ENCODE data around the gene CNPY1. TPM values are rescaled to one million over a fixed set of nuclear protein-coding genes. Genes with fewer than 3 reads are reported as not detected.

Gene CNPY1
- polyA plus RNA-seq, 1 donor from 2014 or later: 0.36 TPM

DNA sequence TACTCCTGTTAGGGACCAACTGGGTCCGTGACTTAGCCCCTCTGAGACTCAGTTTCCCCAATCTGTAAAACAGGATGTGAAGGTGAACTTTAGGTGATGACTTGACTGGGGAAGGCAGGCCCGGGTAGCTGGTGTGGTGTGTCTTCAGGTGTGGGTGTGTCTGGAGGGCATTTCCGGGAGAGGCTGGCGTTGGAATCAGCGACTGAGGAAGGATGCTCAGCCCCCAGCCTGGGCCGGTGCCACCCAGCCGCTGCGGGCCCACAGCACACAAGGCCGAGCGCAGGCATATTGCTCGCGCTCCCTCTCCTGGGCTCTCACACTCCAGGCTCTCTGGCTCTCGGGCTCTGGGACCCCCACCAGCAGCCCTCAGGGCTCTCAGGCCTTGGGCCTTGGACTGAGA is 31.7 kb upstream of the CNPY1 start:
- H2AFZ ChIP-seq (ENCODE audit: low read depth, low read length): no peak overlapping the region
- no peaks in the 10 kb centered on the region for H3K27me3 ChIP-seq (ENCODE audit: insufficient read depth, low read depth, low read length)

DNA sequence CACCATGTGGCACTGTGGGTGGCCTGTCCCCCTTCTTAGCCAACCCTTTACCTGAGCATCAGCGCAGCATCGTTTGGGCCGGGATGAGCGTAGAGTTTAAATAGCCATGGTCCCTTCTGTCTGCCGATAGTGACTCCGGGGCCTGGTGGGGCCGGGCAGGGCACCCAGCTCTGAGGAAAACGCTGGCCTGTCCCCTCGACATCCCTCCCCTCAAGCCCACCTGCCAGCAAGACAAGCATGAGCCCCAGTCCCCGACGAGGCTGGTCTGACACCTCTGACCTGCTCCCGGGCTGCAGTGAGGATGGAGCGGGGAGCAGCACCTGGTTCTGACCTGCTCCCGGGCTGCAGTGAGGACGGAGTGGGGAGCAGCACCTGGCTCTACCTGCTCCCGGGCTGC is 31.1 kb upstream of the CNPY1 start:
- Histone ChIP-seq H3K4me2 (ENCODE audit: low read length) (no peak overlapping the region), H3K4me3 (ENCODE audit: low read length) (no peak overlapping the region), H3K9me2 (ENCODE audit: insufficient read depth, low read length) (no peaks in the 10 kb centered on the region), H3K27me3 (ENCODE audit: insufficient read depth, low read depth, low read length) (no peaks in the 10 kb centered on the region), H3K36me3 (ENCODE audit: insufficient read depth, low read length) (no peaks in the 10 kb centered on the region), H3K27ac (ENCODE audit: low read length) (no peak overlapping the region), H4K20me1 (ENCODE audit: insufficient read depth) (no peaks in the 10 kb centered on the region), H2AFZ (ENCODE audit: low read depth, low read length) (no peak overlapping the region), H3K79me2 (replicated peaks; ENCODE audit: insufficient read depth, low read length) (no peaks in the 10 kb centered on the region), H3K9me3 (ENCODE audit: low read length) (no peaks in the 10 kb centered on the region), H3K9ac (ENCODE audit: low read length) (no peak overlapping the region), H3F3A (ENCODE audit: insufficient read depth, low read length, poor library complexity, severe bottlenecking) (no peaks in the 10 kb centered on the region)
- TF ChIP-seq, protein P1, sequence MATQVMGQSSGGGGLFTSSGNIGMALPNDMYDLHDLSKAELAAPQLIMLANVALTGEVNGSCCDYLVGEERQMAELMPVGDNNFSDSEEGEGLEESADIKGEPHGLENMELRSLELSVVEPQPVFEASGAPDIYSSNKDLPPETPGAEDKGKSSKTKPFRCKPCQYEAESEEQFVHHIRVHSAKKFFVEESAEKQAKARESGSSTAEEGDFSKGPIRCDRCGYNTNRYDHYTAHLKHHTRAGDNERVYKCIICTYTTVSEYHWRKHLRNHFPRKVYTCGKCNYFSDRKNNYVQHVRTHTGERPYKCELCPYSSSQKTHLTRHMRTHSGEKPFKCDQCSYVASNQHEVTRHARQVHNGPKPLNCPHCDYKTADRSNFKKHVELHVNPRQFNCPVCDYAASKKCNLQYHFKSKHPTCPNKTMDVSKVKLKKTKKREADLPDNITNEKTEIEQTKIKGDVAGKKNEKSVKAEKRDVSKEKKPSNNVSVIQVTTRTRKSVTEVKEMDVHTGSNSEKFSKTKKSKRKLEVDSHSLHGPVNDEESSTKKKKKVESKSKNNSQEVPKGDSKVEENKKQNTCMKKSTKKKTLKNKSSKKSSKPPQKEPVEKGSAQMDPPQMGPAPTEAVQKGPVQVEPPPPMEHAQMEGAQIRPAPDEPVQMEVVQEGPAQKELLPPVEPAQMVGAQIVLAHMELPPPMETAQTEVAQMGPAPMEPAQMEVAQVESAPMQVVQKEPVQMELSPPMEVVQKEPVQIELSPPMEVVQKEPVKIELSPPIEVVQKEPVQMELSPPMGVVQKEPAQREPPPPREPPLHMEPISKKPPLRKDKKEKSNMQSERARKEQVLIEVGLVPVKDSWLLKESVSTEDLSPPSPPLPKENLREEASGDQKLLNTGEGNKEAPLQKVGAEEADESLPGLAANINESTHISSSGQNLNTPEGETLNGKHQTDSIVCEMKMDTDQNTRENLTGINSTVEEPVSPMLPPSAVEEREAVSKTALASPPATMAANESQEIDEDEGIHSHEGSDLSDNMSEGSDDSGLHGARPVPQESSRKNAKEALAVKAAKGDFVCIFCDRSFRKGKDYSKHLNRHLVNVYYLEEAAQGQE (IDR thresholded peaks at IDR 0.05; ENCODE audit: borderline replicate concordance): no peak
- TF ChIP-seq POLR2AphosphoS5 (IDR thresholded peaks at IDR 0.05): no peak
- TF ChIP-seq RAD21 (conservative IDR thresholded peaks at IDR 0.05): no peak
- TF ChIP-seq TAF1 (IDR thresholded peaks at IDR 0.05; ENCODE audit: low read depth): no peak
- TF ChIP-seq MXI1 (conservative IDR thresholded peaks at IDR 0.05; ENCODE audit: poor library complexity, severe bottlenecking): no peak
- TF ChIP-seq SMC3 (conservative IDR thresholded peaks at IDR 0.05; ENCODE audit: poor library complexity): no peak
- TF ChIP-seq, protein P2, sequence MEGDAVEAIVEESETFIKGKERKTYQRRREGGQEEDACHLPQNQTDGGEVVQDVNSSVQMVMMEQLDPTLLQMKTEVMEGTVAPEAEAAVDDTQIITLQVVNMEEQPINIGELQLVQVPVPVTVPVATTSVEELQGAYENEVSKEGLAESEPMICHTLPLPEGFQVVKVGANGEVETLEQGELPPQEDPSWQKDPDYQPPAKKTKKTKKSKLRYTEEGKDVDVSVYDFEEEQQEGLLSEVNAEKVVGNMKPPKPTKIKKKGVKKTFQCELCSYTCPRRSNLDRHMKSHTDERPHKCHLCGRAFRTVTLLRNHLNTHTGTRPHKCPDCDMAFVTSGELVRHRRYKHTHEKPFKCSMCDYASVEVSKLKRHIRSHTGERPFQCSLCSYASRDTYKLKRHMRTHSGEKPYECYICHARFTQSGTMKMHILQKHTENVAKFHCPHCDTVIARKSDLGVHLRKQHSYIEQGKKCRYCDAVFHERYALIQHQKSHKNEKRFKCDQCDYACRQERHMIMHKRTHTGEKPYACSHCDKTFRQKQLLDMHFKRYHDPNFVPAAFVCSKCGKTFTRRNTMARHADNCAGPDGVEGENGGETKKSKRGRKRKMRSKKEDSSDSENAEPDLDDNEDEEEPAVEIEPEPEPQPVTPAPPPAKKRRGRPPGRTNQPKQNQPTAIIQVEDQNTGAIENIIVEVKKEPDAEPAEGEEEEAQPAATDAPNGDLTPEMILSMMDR (IDR thresholded peaks at IDR 0.05; ENCODE audit: poor library complexity, severe bottlenecking): no peak
- TF ChIP-seq EP300 (conservative IDR thresholded peaks at IDR 0.05; ENCODE audit: poor library complexity, severe bottlenecking): no peak
- TF ChIP-seq EZH2 (IDR thresholded peaks at IDR 0.05; ENCODE audit: borderline replicate concordance, insufficient read depth, low read length, poor library complexity, severe bottlenecking): no peak

More for the DNA sequence above, 31.7 kb upstream of the CNPY1 start:
- no peaks in the 10 kb centered on the region for H3K9me2 ChIP-seq (ENCODE audit: insufficient read depth, low read length)
- no peak overlapping the region for H3K4me2 ChIP-seq (ENCODE audit: low read length)
- H3K27ac ChIP-seq (ENCODE audit: low read length): no peak overlapping the region
- H3K9me3 ChIP-seq (ENCODE audit: low read length): no peaks in the 10 kb centered on the region
- no peak overlapping the region for H3K4me3 ChIP-seq (ENCODE audit: low read length)
- H3K79me2 ChIP-seq (replicated peaks; ENCODE audit: insufficient read depth, low read length): no peaks in the 10 kb centered on the region
- H3K36me3 ChIP-seq (ENCODE audit: insufficient read depth, low read length): no peaks in the 10 kb centered on the region
- H3F3A ChIP-seq (ENCODE audit: insufficient read depth, low read length, poor library complexity, severe bottlenecking): no peaks in the 10 kb centered on the region
- no peaks in the 10 kb centered on the region for H4K20me1 ChIP-seq (ENCODE audit: insufficient read depth)
- TF ChIP-seq, protein P1 (IDR thresholded peaks at IDR 0.05; ENCODE audit: borderline replicate concordance): no peak
- TF ChIP-seq MXI1 (conservative IDR thresholded peaks at IDR 0.05; ENCODE audit: poor library complexity, severe bottlenecking) (no peak), RAD21 (conservative IDR thresholded peaks at IDR 0.05) (no peak), EP300 (conservative IDR thresholded peaks at IDR 0.05; ENCODE audit: poor library complexity, severe bottlenecking) (no peak), SMC3 (conservative IDR thresholded peaks at IDR 0.05; ENCODE audit: poor library complexity) (no peak), POLR2AphosphoS5 (IDR thresholded peaks at IDR 0.05) (no peak), EZH2 (IDR thresholded peaks at IDR 0.05; ENCODE audit: borderline replicate concordance, insufficient read depth, low read length, poor library complexity, severe bottlenecking) (no peak), TAF1 (IDR thresholded peaks at IDR 0.05; ENCODE audit: low read depth) (no peak)
- TF ChIP-seq, protein P2 (IDR thresholded peaks at IDR 0.05; ENCODE audit: poor library complexity, severe bottlenecking): no peak
- H3K9ac ChIP-seq (ENCODE audit: low read length): no peak overlapping the region
